GM18519 (cell line): ENCODE data around the gene NIP7.
"Not testable (repeated sequence)": the region's sequence is repeated elsewhere in the genome, so short reads cannot be mapped to it uniquely, and the experiment has no call there.

ENCODE experiments used
- ATAC-seq: cut with Tn5 transposase; IDR thresholded peaks from one replicate; pipeline ENCODE4 v1.9.1; 2021; ENCODE audit warnings: mild to moderate bottlenecking, moderate library complexity; ENCODE audit not compliant: unreplicated experiment, low FRiP score

NIP7 gene

DNA sequence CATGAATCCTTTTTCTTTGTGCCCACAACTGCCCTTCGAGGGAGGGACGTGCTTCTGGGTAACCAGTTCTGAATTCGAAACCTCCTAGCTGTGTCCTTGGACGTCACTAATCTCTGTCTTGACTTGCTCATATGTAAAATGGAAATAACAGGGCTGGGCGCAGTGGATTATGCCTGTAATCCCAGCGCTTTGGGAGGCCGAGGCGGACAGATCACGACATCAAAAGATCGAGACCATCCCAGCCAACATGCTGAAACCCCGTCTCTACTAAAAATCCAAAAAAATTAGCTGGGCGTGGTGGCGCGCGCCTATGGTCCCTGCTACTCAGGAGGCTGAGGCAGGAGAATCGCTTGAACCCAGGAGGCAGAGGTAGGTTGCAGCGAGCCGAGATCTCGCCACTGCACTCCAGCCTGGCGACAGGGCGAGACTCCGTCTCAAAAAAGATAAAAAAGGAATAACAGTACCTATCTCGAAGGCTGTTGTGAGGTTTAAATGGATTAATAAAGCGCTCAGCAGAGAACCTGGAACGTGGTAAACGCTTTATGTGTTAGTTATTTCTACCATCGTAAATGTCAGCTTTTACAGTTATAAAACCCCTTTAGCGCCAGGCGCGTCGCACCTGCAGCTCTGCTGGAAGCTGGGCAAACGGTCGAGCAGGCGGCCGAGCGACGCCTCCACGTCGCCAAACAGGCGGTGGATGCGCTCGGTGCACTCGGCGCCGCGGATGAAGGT is 849 bp upstream of the NIP7 start:
- ATAC-seq: no peak

DNA sequence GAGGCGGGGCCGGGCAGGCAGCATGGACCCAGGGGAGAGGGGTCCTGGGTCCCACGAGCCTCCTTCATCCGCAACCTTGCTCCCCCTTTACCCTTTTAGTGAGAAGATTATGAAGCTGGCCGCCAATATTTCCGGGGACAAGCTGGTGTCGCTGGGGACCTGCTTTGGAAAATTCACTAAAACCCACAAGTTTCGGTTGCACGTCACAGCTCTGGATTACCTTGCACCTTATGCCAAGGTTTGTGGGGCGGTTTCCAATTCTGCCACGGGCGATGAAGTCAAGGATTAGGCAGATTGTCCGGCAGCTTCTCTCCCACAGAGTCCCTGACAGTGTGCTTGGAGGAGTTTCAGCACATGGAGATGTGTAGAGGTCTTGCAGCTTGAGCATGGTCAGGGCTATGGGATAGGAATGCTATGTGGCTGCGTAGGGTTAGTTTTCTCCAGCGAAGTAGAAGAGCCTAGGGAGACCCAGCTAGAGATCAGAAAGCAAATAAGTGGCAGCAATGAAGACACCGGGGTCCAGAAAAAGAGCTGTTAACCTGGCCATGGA is 598 bp downstream of the NIP7 start:
- peak; percentile 3 for ATAC-seq

DNA sequence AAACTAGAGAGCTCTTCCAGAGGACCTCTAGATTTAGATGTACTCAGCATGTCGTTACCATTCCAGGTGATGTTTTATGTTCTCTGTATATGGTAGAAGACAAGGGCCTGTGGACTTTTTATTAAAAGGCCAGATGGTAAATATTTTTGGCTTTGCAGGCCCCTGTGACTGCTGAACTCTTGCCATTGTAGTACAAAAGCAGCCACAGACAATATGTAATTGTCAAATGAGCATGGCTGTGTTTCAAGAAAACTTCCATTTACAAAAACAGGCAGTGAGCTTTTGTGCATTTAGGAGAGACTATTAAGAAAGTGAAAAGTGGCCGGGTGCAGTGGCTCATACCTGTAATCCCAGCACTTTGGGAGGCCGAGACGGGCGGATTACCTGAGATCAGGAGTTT is 4.6 kb downstream of the NIP7 start:
- ATAC-seq: no peak

DNA sequence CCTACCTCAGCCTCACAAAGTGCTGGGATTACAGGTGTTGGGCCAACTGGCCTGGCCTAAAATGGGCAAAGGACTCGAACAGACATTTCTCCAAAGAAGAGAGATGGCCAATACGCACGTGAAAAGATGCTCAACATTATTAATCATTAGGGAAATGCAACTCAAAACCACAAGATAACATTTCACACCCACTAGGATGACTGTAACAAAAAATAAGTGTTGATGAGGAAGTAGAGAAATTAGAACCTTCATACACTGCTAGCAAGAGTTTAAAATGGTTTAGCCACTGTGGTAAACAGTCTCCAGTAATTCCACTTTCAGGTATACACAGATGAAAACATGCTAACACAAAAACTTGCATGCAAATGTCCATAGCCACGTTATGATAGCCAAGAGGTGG is 6.4 kb downstream of the NIP7 start:
- ATAC-seq: no peak

DNA sequence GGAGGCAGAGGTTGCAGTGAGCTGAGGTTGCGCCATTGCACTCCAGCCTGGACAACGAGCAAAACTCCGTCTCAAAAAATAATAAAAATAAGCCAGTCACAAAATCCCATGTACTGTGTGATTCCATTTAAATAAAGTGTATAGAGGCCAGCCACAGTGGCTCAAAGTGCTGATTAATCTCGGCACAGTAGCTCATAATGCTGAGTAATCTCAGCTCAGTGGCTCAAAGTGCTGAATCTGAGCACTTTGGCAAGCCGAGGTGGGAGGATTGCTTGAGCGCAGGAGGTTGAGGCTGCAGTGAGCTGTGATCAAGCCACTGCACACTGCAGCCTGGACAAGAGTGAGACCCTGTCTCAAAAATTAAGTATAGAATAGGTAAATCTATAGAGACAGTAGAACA is 7.1 kb downstream of the NIP7 start:
- no peak for ATAC-seq

DNA sequence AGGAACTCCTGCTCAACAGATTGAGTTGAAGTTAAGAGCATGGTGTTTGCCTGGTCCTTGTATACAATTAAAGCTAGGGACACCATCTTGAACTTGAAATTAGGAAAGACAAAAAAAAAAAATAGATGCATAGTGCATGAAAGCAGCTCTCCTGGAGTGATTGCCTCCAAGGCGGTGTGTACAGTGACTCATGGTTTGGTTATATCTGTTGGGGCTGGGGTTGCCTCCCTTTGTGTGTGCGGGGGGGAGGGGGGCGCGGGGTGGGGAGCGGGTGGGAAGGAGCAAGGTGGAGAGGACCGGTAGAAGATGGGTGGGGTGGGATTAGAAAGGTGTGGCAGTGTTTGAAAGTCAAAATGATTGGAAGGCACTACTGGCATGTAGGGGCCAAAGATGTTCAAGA is 8.7 kb downstream of the NIP7 start:
- no peak for ATAC-seq

DNA sequence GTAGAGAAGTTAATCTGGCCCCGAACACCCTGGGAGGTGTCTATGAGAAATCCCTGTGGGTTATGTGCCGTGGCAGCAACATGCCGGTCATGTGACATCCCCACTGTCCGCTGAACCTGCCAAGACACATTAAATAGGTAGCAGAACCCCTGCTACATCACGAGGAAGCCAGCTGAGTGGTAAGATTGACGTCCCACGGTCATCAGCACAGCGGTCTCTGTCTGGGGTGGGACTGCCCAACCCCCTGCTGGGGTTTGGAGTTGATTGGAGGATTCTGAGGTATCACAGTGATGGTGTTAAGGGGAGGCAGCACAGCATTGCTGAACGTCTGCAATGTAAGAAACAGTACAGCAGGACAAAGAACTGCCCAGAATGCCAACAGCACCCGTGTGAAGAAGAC is 10.0 kb downstream of the NIP7 start:
- no peak for ATAC-seq

DNA sequence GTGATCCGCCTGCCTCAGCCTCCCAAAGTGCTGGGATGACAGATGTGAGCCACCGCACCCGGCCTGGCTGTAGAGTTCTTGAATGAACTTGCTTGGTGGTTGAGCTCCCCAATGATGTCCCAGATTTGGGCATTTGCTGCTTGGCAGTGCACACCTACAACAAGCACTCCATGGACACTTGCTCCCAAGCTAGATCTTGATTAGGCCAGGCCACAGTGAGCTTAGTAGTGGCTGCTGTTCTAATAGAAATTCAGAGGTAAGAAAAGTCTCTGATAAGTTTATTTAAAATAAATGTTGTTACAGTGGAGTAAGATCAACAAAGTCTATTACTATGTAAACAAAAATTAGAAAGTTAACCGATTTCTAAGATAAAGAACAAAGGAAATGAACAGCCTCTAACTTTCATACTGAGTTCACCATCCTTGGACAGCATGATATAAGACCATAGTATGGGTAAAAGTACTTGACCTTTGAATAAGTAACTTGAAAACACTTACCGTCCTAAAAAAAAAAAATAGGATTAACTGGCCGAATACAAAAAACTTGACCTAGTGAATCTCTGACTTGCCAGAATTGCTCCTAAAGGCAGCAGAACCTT is 11.1 kb downstream of the NIP7 start:
- ATAC-seq: no peak

DNA sequence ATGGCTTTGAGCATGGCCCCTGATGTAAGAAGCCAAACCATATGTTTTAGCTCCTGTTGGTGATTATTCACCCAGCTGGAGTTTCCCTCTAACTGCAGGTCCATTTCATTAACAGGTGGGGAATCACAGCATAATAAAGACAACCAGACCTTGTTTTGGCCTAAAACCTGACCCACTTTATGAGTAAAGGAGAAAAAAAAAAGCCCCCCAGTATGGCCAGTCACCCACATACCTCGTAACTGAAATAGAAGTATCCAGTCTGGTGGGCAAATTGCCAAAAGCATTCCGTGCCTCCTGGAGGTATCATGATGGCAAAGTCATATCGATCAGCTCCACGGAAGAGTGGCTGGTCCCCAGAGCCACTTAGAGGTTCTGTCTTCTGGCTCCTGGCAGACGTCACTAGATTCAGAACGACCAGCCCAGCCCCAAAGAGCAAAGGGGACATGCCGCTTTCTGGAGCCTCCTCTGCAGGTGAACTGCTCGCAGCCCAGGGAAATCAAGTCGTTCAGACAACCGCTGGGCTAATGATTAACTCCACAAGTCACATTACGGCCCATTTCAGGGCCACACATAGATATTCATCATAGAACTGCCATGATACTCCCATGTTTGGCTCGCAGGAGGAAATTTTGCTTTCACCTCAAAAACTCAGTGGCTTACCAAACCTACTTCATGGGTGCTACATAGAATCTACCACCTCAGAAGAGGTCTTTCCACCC is 11.9 kb downstream of the NIP7 start, which contains the start of gene TMED6:
TMED6 (minus strand) TSS at position 478 of the 719 bp plus-strand sequence; CDS start at position 445, 33 bp downstream.
- ATAC-seq: no peak

DNA sequence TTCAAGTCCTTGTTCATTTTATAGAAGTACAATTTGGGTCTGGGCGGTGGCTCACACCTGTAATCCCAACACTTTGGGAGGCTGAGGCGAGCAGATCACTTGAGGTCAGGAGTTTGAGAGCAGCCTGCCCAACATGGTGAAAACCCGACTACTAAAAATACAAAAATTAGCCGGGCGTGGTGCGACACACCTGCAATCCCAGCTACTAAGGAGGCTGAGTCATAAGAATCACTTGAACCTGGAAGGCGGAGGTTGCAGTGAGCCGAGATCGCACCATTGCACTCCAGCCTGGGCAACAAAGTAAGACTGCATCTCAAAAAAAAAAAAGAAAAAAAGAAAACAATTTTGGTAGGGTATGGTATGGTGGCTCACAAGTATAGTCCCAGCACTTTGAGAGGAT is 20.5 kb downstream of the NIP7 start:
- not testable (repeated sequence) for ATAC-seq

DNA sequence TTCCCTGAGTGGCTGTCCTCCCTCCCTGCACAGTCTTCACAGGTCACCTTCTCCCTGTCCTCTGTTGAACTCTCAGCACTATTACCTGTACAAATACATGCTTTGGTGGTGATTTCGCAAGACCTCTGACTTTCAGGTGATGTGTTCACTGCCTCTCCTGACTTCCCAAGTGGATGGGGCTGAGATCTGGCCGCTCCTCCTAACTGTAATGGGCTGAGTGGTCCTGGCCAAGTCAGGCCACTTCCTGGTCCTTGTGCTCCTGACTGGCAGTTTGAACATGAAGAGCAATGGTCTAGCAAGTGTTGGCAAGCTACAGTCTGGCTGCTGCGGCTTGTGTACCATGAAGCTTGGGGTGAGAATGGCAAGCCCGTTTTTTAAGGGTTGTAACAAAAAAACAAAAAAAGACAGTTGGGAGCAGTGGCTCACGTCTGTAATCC is 23.7 kb downstream of the NIP7 start:
- ATAC-seq: no peak

DNA sequence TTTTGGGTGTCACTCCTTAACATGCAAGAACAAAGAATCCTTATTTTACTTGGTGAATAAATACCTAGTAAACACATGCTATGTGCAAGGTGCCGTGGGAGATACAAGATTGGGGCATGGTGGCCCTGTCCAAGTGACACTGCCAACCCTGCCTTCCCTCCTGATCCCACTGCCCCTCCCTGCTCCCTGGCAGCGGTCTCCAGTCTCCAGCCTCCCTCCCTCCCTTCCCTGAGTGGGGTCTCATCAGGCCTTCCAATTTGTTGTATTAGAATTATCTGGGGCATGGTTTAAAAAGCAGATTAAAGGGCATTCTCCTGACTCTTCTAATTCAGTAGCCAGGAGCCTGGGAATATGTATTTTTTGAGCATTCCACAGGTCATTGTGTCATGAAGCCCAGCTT is 24.5 kb downstream of the NIP7 start:
- ATAC-seq: no peak

DNA sequence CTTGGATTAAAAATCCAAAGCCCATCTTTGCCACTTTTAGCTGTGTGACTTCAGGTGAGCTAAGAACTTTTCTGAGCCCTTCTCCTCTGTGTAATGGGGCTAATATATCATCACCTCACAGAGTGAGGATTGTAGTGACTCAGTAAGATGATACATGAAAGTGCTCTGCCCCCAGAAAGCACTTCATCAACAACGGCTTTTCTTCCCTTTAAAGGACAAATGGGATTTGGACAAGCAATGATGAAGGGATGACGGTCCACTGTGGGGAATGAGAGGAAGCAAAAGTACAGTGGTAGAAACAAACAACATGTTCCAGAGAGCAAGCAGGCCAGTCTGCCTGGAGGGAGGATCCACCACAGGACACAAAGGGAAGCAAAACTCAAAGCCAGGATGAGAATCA is 26.3 kb downstream of the NIP7 start:
- ATAC-seq: no peak

DNA sequence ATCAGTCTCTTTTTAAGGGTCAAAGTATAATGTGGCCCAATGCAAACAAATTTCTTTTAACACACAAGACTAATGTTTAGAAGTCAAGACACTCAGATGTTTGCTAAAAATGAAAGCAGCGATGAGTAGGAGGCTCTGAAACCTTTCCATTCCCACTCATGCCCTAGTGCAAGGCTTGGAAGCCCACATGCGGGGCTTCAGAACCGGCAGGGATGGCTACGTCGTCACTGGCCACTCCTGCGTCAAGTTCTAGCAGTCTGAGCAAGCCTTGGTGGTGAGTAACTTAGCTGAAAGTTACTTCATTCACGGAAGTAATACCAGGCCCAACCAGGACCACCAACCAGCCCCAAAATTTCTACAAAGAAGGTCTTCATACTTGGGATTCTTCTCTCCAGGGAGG is 26.9 kb downstream of the NIP7 start:
- no peak for ATAC-seq

DNA sequence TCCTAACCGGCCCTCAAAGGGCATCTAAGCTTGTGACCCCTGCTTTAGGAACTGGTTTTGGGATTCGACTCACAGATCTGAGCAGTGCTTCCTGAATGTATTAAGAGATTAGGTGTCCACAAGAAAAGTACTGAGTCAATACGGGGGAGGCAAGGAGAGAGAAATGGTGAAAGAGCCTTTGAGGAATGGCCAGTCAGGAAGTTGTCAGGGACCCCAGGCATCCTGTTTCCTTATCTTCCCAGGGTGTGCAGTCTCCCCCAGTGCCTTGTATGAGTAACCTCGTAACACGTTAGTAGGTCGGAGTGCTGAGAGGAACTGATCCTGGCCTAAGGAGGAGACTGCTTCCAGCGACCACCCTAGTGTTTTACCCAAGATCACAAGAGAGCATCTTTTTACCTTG is 28.4 kb downstream of the NIP7 start:
- ATAC-seq: no peak

DNA sequence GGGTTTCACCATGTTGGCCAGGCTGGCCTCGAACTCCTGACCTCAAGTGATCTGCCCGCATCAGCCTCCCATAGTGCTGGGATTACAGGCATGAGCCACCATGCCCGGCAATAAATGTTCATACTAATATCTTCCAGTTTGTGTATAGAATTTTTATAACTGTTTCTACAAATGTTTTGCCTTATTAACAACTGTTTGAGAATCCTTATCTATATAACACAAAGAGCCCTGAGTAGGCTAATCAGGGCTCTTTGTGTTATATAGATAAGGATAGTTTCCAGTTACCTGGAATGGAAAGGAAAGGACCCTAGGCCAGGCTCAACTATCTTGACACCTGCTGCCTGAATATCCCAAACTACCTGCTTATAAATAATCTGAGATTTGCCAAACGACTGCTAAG is 29.3 kb downstream of the NIP7 start:
- no peak for ATAC-seq

DNA sequence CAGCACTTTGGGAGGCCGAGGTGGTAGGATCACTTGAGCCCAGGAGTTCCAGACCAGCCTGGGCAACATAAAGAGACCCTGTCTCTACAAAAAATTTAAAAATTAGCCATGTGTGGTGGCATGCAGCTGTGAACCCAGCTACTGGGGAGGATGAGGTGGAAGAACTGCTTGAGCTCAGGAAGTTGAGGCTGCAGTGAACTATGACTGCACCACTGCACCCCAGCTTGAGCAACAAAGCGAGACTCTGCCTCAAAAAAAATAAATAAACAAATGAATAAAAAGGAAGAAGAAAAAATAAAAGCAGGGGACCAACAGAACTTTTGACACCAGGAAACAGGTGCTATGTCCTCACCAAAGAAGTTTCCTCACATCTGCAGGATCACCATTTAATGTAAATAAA is 32.0 kb downstream of the NIP7 start:
- no peak for ATAC-seq

DNA sequence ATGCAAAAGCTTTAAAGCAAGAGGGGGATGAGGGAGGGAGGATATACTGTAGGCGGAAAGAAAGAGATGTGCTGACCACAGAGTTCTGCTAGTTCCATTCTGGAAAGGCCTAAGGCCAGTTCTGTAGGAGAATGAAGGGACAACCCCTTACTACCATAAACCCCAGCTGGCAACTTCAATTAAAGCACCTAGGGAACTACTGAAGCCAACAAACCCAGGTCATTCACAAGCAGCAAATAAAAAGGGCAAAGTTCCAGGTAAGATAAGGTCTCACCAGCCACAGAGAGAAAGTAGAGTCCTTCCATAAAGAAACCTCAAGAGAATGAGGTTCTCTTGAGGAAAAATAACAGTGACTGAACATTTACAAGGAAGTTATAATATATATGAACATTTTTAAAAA is 33.4 kb downstream of the NIP7 start:
- no peak for ATAC-seq

DNA sequence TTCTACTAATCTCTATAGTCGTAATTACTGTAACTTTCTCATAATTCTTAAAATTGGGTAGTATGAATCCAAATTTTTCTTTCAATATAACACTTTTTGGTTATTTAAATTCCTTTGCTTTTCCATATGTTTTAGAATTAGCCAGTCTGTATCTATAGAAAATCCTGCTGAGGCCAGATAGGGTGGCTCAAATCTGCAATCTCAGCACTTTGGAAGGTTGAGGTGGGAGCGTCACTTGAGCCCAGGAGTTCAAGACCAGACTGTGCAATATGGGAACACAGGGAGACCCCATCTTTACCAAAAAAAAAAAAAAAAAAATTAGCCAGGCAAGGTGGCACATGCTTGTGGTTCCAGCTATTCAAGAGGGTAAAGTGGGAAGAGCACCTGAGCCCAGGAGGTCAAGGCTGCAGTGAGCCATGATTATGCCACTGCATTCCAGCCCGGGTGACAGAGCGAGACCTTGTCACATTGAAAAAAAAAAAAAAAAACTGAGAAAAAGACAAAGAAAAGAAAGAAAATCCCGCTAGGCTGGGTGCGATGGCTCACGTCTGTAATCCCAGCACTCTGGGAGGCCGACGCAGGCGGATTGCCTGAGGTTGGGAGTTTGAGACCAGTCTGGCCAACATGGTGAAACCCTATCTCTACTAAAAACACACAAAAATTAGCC is 37.0 kb downstream of the NIP7 start:
- ATAC-seq: no peak

DNA sequence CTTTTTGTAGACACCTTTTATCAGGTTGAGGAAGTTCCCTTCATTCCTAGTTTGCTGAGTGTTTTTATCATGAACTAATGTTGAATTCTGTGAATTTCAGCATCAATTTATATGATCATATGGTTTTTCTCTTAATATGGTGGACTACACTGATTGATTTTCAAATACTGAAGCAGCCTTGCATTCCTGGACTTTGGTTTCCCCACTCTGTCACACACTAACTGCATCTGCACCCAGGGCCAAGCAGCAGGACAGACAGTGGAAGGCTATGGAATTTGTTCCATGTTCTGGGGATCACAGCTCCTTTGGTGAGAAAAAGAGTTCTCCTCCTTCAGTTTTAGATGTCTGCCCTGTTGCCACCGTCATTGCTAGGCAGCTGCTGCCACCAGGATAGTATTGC is 38.5 kb downstream of the NIP7 start:
- ATAC-seq: no peak

DNA sequence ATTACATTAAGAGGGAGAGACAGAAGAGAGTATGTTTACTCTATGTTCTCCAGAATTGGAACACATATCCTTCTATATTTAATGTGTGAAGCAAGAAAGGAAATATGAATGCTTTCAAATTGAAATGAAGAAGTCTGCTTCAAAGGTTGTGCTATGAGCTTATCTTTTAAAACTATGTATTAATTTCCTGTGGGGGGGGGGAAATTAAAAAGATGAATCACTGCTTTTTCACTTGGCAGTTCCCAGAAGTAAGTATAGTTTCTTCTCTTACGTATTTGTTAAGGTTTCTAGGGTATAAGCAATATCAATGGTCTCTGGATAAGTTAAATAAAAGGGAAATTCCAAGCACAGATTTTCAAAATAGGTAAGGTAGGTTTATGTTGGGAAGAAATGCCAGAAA is 39.2 kb downstream of the NIP7 start:
- no peak for ATAC-seq
